ENCODE results near the gene NTSR1. TPM values are rescaled to one million over a fixed set of nuclear protein-coding genes. Genes with fewer than 3 reads are reported as not detected.
A peak's percentile ranks its signal among the peaks of the same experiment; 100 is the strongest.

NTSR1 gene
- total RNA-seq, 2 experiments from 2014 or later: not detected

GRCh38 chr20:62699296-62699695 is 9.3 kb upstream of the NTSR1 start:
- Mint-ChIP-seq H3K4me3 (no peak overlapping the region), H3K27ac (no peak overlapping the region), H3K36me3 (no peaks in the 10 kb centered on the region), H3K27me3 (no peaks in the 10 kb centered on the region), H3K4me1 (ENCODE audit: low read depth) (peaks cover 2% of the 10 kb centered on the region), H3K9me3 (no peaks in the 10 kb centered on the region)
- ChIA-PET CTCF (no interaction called here), POLR2A (interaction anchor here (0.6 kb wide), 1 partner anchor 17 kb away, joined by 3 read pairs; no protein-coding TSS in a partner anchor)
- intact Hi-C loops (cut with micrococcal nuclease): no loop called here
- no peak for DNase-seq

- ChIA-PET POLR2A (interaction anchor here (0.6 kb wide), 1 partner anchor 17 kb away, joined by 3 read pairs; no protein-coding TSS in a partner anchor), CTCF (no interaction called here)
- H3K36me3 Mint-ChIP-seq: no peaks in the 10 kb centered on the region
- H3K27ac Mint-ChIP-seq: no peak overlapping the region
- intact Hi-C loops (cut with micrococcal nuclease): loop anchor here (5.0 kb wide), 1 partner anchor 43 kb away; no protein-coding TSS in a partner anchor
- DNase-seq: no peak
- H3K4me3 Mint-ChIP-seq: no peak overlapping the region
- no peaks in the 10 kb centered on the region for H3K27me3 Mint-ChIP-seq
- H3K9me3 Mint-ChIP-seq: no peaks in the 10 kb centered on the region
- peaks cover 2% of the 10 kb centered on the region for H3K4me1 Mint-ChIP-seq (ENCODE audit: low read depth)
Observed at GRCh38 chr20:62699741-62700140, 8.9 kb upstream of the NTSR1 start.

GRCh38 chr20:62700261-62700930 is 8.2 kb upstream of the NTSR1 start:
- Mint-ChIP-seq H3K4me3 (no peak overlapping the region), H3K9me3 (no peaks in the 10 kb centered on the region), H3K27ac (no peak overlapping the region), H3K27me3 (no peaks in the 10 kb centered on the region), H3K4me1 (ENCODE audit: low read depth) (peaks cover 2% of the 10 kb centered on the region), H3K36me3 (no peaks in the 10 kb centered on the region)
- intact Hi-C loops (cut with micrococcal nuclease): loop anchor here (5.0 kb wide), 1 partner anchor 42 kb away; no protein-coding TSS in a partner anchor
- DNase-seq: no peak
- POLR2A ChIA-PET: no interaction called here
- CTCF ChIA-PET: no interaction called here

- Mint-ChIP-seq H3K9me3 (no peaks in the 10 kb centered on the region), H3K4me1 (ENCODE audit: low read depth) (peaks cover 2% of the 10 kb centered on the region), H3K36me3 (no peaks in the 10 kb centered on the region), H3K27ac (no peak overlapping the region), H3K4me3 (no peak overlapping the region), H3K27me3 (no peaks in the 10 kb centered on the region)
- POLR2A ChIA-PET: no interaction called here
- CTCF ChIA-PET: no interaction called here
- intact Hi-C loops (cut with micrococcal nuclease): loop anchor here (5.0 kb wide), 1 partner anchor 41 kb away; no protein-coding TSS in a partner anchor
- DNase-seq: no peak
Observed at GRCh38 chr20:62701161-62702012, 7.2 kb upstream of the NTSR1 start.

- Mint-ChIP-seq H3K4me3 (no peak overlapping the region), H3K27me3 (no peaks in the 10 kb centered on the region), H3K36me3 (no peaks in the 10 kb centered on the region), H3K27ac (no peak overlapping the region), H3K4me1 (ENCODE audit: low read depth) (peaks cover 2% of the 10 kb centered on the region), H3K9me3 (no peaks in the 10 kb centered on the region)
- CTCF ChIA-PET: interaction anchor here (1.4 kb wide), 1 partner anchor 107 kb away, joined by 3 read pairs; no protein-coding TSS in a partner anchor
- intact Hi-C loops (cut with micrococcal nuclease): loop anchor here (5.0 kb wide), 1 partner anchor 40 kb away; no protein-coding TSS in a partner anchor
- no peak for DNase-seq
- POLR2A ChIA-PET: no interaction called here
Observed at GRCh38 chr20:62702013-62702300, 6.7 kb upstream of the NTSR1 start.

- Mint-ChIP-seq H3K9me3 (no peaks in the 10 kb centered on the region), H3K36me3 (no peaks in the 10 kb centered on the region), H3K4me1 (ENCODE audit: low read depth) (peaks cover 7% of the 10 kb centered on the region), H3K4me3 (no peak overlapping the region), H3K27ac (peak overlapping the region; percentile 69), H3K27me3 (peaks cover 8% of the 10 kb centered on the region)
- intact Hi-C loops (cut with micrococcal nuclease): loop anchor here (1.0 to 5.0 kb wide), 2 partner anchors 39 to 88 kb away; no protein-coding TSS in a partner anchor
- ChIA-PET POLR2A (interaction anchor here (1.3 kb wide), 1 partner anchor 86 kb away, joined by 3 read pairs; no protein-coding TSS in a partner anchor), CTCF (interaction anchor here (0.6 to 1.4 kb wide), 4 partner anchors 88 to 106 kb away, joined by 3 to 4 read pairs (median 3); no protein-coding TSS in a partner anchor)
- peak; percentile 58 for DNase-seq
Observed at GRCh38 chr20:62702895-62703852, 5.5 kb upstream of the NTSR1 start.

- CTCF ChIA-PET: interaction anchor here (0.6 to 1.0 kb wide), 3 partner anchors 88 to 105 kb away, joined by 3 to 4 read pairs (median 3); no protein-coding TSS in a partner anchor
Observed at GRCh38 chr20:62703853-62704228, 4.8 kb upstream of the NTSR1 start.

GRCh38 chr20:62704341-62704948 is 4.2 kb upstream of the NTSR1 start:
- no peak for DNase-seq
- Mint-ChIP-seq H3K9me3 (no peaks in the 10 kb centered on the region), H3K27me3 (peaks cover 11% of the 10 kb centered on the region), H3K27ac (no peak overlapping the region), H3K36me3 (no peaks in the 10 kb centered on the region), H3K4me1 (ENCODE audit: low read depth) (peaks cover 8% of the 10 kb centered on the region), H3K4me3 (no peak overlapping the region)
- CTCF ChIA-PET: interaction anchor here (0.9 kb wide), 1 partner anchor 87 kb away, joined by 3 read pairs; no protein-coding TSS in a partner anchor
- intact Hi-C loops (cut with micrococcal nuclease): loop anchor here (5.0 kb wide), 1 partner anchor 38 kb away; no protein-coding TSS in a partner anchor
- POLR2A ChIA-PET: no interaction called here

More at GRCh38 chr20:62703853-62704228, 4.8 kb upstream of the NTSR1 start:
- no peaks in the 10 kb centered on the region for H3K9me3 Mint-ChIP-seq
- H3K27me3 Mint-ChIP-seq: peaks cover 9% of the 10 kb centered on the region
- no peaks in the 10 kb centered on the region for H3K36me3 Mint-ChIP-seq
- peaks cover 8% of the 10 kb centered on the region for H3K4me1 Mint-ChIP-seq (ENCODE audit: low read depth)
- no peak for DNase-seq
- H3K27ac Mint-ChIP-seq: peak overlapping the region; percentile 69
- H3K4me3 Mint-ChIP-seq: no peak overlapping the region
- intact Hi-C loops (cut with micrococcal nuclease): loop anchor here (1.0 to 5.0 kb wide), 2 partner anchors 38 to 87 kb away; no protein-coding TSS in a partner anchor
- POLR2A ChIA-PET: interaction anchor here (1.3 kb wide), 1 partner anchor 86 kb away, joined by 3 read pairs; no protein-coding TSS in a partner anchor

GRCh38 chr20:62705627-62706026 is 3.0 kb upstream of the NTSR1 start:
- Mint-ChIP-seq H3K27ac (no peak overlapping the region), H3K27me3 (peaks cover 22% of the 10 kb centered on the region), H3K9me3 (no peaks in the 10 kb centered on the region), H3K4me3 (no peak overlapping the region), H3K4me1 (ENCODE audit: low read depth) (peaks cover 8% of the 10 kb centered on the region), H3K36me3 (no peaks in the 10 kb centered on the region)
- ChIA-PET POLR2A (no interaction called here), CTCF (interaction anchor here (0.9 kb wide), 1 partner anchor 13 kb away, joined by 3 read pairs; no protein-coding TSS in a partner anchor)
- intact Hi-C loops (cut with micrococcal nuclease): no loop called here
- DNase-seq: no peak

- no peak overlapping the region for H3K4me3 Mint-ChIP-seq
- CTCF ChIA-PET: interaction anchor here (0.9 kb wide), 1 partner anchor 12 kb away, joined by 3 read pairs; no protein-coding TSS in a partner anchor
- H3K9me3 Mint-ChIP-seq: no peaks in the 10 kb centered on the region
- POLR2A ChIA-PET: interaction anchor here (0.6 kb wide), 1 partner anchor 274 kb away, joined by 3 read pairs; no protein-coding TSS in a partner anchor
- intact Hi-C loops (cut with micrococcal nuclease): no loop called here
- H3K27ac Mint-ChIP-seq: no peak overlapping the region
- peaks cover 8% of the 10 kb centered on the region for H3K4me1 Mint-ChIP-seq (ENCODE audit: low read depth)
- peaks cover 23% of the 10 kb centered on the region for H3K27me3 Mint-ChIP-seq
- no peaks in the 10 kb centered on the region for H3K36me3 Mint-ChIP-seq
- DNase-seq: no peak
Observed at GRCh38 chr20:62706344-62706743, 2.3 kb upstream of the NTSR1 start.

- ChIA-PET POLR2A (interaction anchor here (0.6 kb wide), 1 partner anchor 274 kb away, joined by 3 read pairs; no protein-coding TSS in a partner anchor), CTCF (interaction anchor here (1.0 to 1.3 kb wide), 2 partner anchors 12 to 102 kb away, joined by 3 read pairs; no protein-coding TSS in a partner anchor)
- H3K9me3 Mint-ChIP-seq: no peaks in the 10 kb centered on the region
Observed at GRCh38 chr20:62706857-62707256, 1.8 kb upstream of the NTSR1 start.

More at GRCh38 chr20:62706857-62707256, 1.8 kb upstream of the NTSR1 start:
- no peaks in the 10 kb centered on the region for H3K36me3 Mint-ChIP-seq
- DNase-seq: no peak
- intact Hi-C loops (cut with micrococcal nuclease): no loop called here
- H3K27ac Mint-ChIP-seq: no peak overlapping the region
- H3K27me3 Mint-ChIP-seq: peaks cover 25% of the 10 kb centered on the region
- no peak overlapping the region for H3K4me3 Mint-ChIP-seq
- H3K4me1 Mint-ChIP-seq (ENCODE audit: low read depth): peaks cover 8% of the 10 kb centered on the region

Data from activated CD4-positive, alpha-beta memory T cell treated with anti-CD3 and anti-CD28 coated beads for 36 hours (primary cell).